Measurements from ENCODE around the gene CHKB. TPM values are rescaled to one million over a fixed set of nuclear protein-coding genes. Genes with fewer than 3 reads are reported as not detected.

CHKB gene
- total and polyA plus RNA-seq, 2 of the 4 experiments (the other 2 are of a cell fraction) = 8.1 to 36.9 TPM

GRCh38 chr22:50605002-50605612, 22.5 kb upstream of the CHKB start:
- no peak overlapping the region for H3K23ac ChIP-seq (ENCODE audit: low read depth, low read length)
- H2BK120ac ChIP-seq (ENCODE audit: low read depth, low read length) = no peak overlapping the region
- CTCF ChIA-PET = no interaction called here
- dilution Hi-C loops (cut with HindIII; ENCODE audit: low sequenced_read_pairs, unreplicated experiment) = no loop called here
- in situ Hi-C loops (cut with MboI; ENCODE audit: low sequenced_read_pairs) = no loop called here
- 0 out of 2 replicates have a peak, but pooled peaks cover 6% of the 10 kb centered on the region for H3K9me1 ChIP-seq (ENCODE audit: insufficient read depth, low read length)
- H2BK5ac ChIP-seq (ENCODE audit: low read depth, low read length, poor library complexity, severe bottlenecking) = no peak overlapping the region
- no peak overlapping the region for H3K56ac ChIP-seq (ENCODE audit: extremely low read depth, insufficient read depth, low read length)
- no peak overlapping the region for H2AK9ac ChIP-seq (replicated peaks; ENCODE audit: low read depth, low read length, poor library complexity)
- H4K20me1 ChIP-seq (ENCODE audit: insufficient read depth, low read length) = peaks cover 7% of the 10 kb centered on the region
- no TSS peak for BruUV-seq (replicated peaks)
- H3K4ac ChIP-seq (ENCODE audit: low read depth, low read length) = no peak overlapping the region
- TF ChIP-seq USF2 (IDR thresholded peaks at IDR 0.05; ENCODE audit: low read depth, low read length) = no peak
- TF ChIP-seq FOS (IDR thresholded peaks at IDR 0.05; ENCODE audit: low read depth, low read length) = no peak
- TF ChIP-seq CEBPB (IDR thresholded peaks at IDR 0.05; ENCODE audit: low read depth, low read length) = no peak
- TF ChIP-seq ELK1 (IDR thresholded peaks at IDR 0.05; ENCODE audit: borderline replicate concordance, low read depth, low read length) = no peak
- no peak for TF ChIP-seq POLR2A (IDR thresholded peaks at IDR 0.05; ENCODE audit: low read depth, low read length)
- no peak for TF ChIP-seq NFE2L2 (IDR thresholded peaks at IDR 0.05; ENCODE audit: low read depth, low read length)
- TF ChIP-seq MXI1 (IDR thresholded peaks at IDR 0.05; ENCODE audit: borderline replicate concordance, low read depth, low read length) = no peak
- TF ChIP-seq CHD1 (IDR thresholded peaks at IDR 0.05; ENCODE audit: low read depth, low read length) = no peak
- TF ChIP-seq RCOR1 (IDR thresholded peaks at IDR 0.05; ENCODE audit: insufficient replicate concordance, low read length) = no peak
- TF ChIP-seq MAFK (IDR thresholded peaks at IDR 0.05; ENCODE audit: low read depth, low read length) = no peak
- no peak for TF ChIP-seq MAZ (IDR thresholded peaks at IDR 0.05; ENCODE audit: borderline replicate concordance, low read depth, low read length)
- TF ChIP-seq CTCF (conservative IDR thresholded peaks at IDR 0.05; ENCODE audit: low read depth, low read length) = no peak
- TF ChIP-seq BHLHE40 (IDR thresholded peaks at IDR 0.05; ENCODE audit: low read depth, low read length) = no peak
- TF ChIP-seq RFX5 (IDR thresholded peaks at IDR 0.05; ENCODE audit: low read depth, low read length) = no peak
- TF ChIP-seq SMC3 (IDR thresholded peaks at IDR 0.05; ENCODE audit: low read depth, low read length) = no peak
- 73% methylated on average over 8 of the region's 23 CpGs; no CpG with 5 or more reads in 1 of the 2 experiments for WGBS, 2 experiments (ENCODE audit: extremely low coverage in 2 of 2, insufficient read length in 1 of 2)
- H3K79me1 ChIP-seq (ENCODE audit: low read depth in 1 of 2, low read length in 2 of 2) = no peaks in the 10 kb centered on the region
- H4K5ac ChIP-seq (ENCODE audit: low read depth, low read length) = no peak overlapping the region
- POLR2A ChIA-PET (ENCODE audit: unreplicated experiment) = no interaction called here
- no peak overlapping the region for H2AFZ ChIP-seq (replicated peaks; ENCODE audit: low read length, poor library complexity)
- H3K14ac ChIP-seq (replicated peaks; ENCODE audit: low read depth, low read length) = no peak overlapping the region
- H3K4me2 ChIP-seq (ENCODE audit: low read depth, low read length) = no peak overlapping the region
- no peak overlapping the region for H2BK20ac ChIP-seq (ENCODE audit: low read depth, low read length)
- no peaks in the 10 kb centered on the region for H3K4me1 ChIP-seq (ENCODE audit: control insufficient read depth, insufficient read depth, low read length)
- no peak overlapping the region for H2AK5ac ChIP-seq (ENCODE audit: low read depth, low read length)
- no peaks in the 10 kb centered on the region for H3K36me3 ChIP-seq (ENCODE audit: control insufficient read depth, insufficient read depth, low read length)
- H3K9me3 ChIP-seq (ENCODE audit: control insufficient read depth, insufficient read depth, low read length) = 0 out of 2 replicates have a peak, but pooled peaks cover 2% of the 10 kb centered on the region
- no peak for ATAC-seq (ENCODE audit: low read depth)
- intact Hi-C loops (cut with micrococcal nuclease) = no loop called here
- no peak overlapping the region for H3K18ac ChIP-seq (ENCODE audit: low read depth, low read length)
- H3K27ac ChIP-seq (ENCODE audit: insufficient read depth, low read length) = no peak overlapping the region
- peaks cover 75% of the 10 kb centered on the region for H3K27me3 ChIP-seq (ENCODE audit: control insufficient read depth, insufficient read depth, low read length)
- no peak overlapping the region for H3K9ac ChIP-seq (ENCODE audit: low read depth, low read length)
- no peak overlapping the region for H4K91ac ChIP-seq (ENCODE audit: insufficient read depth, low read depth, low read length)
- DNase-seq = no peak
- no peak overlapping the region for H4K8ac ChIP-seq (ENCODE audit: low read depth in 2 of 2, low read length in 2 of 2)
- H3K4me3 ChIP-seq (ENCODE audit: insufficient read depth, low read depth, low read length) = no peak overlapping the region
- no peak overlapping the region for H2BK15ac ChIP-seq (ENCODE audit: low read depth, low read length)
